Left ventricle myocardium inferior (tissue), 1 donor: Measurements from ENCODE around the gene RBMS1. TPM values are rescaled to one million over a fixed set of nuclear protein-coding genes. Genes with fewer than 3 reads are reported as not detected.

Source experiments
- DNase-seq: peaks from one replicate; pipeline ENCODE4 v3.0.0-alpha.2; 2020
- H3K27ac ChIP-seq: fragments of 200-600 bp; replicated peaks from 2 replicates; pipeline ENCODE4 v1.8.0; 2021
- H3K27me3 ChIP-seq: fragments of 200-600 bp; 2 replicates; pipeline ENCODE4 v1.8.0; 2021; ENCODE audit warnings: low read depth
- H3K36me3 ChIP-seq: fragments of 200-600 bp; 2 replicates; pipeline ENCODE4 v1.8.0; 2021
- H3K4me1 ChIP-seq: fragments of 200-600 bp; 2 replicates; pipeline ENCODE4 v1.8.0; 2021
- H3K4me3 ChIP-seq: fragments of 200-600 bp; 2 replicates; pipeline ENCODE4 v1.8.0; 2021; ENCODE audit warnings: mild to moderate bottlenecking, moderate library complexity
- H3K9me3 ChIP-seq: fragments of 200-600 bp; replicated peaks from 2 replicates; pipeline ENCODE4 v1.8.0; 2021
- CTCF ChIP-seq: fragments of 200-600 bp; IDR thresholded peaks from 2 replicates; pipeline ENCODE4 v1.8.0; 2021; ENCODE audit warnings: antibody characterized with exemption, mild to moderate bottlenecking, borderline replicate concordance
- intact Hi-C: fragments of 100-400 bp; cut with micrococcal nuclease; formaldehyde crosslinking; loops from one replicate; pipeline ENCODE4 v1.11.0; 2022
- long read RNA-seq: library from polyadenylated mRNA; unstranded; transcript quantifications from one replicate; pipeline ENCODE4 v2.0.0, GENCODE V29; 2021
- total RNA-seq: library from RNA; stranded (reverse); fragmentation: NEBNext Ultra II Directional; extraction: Animal tissue kit (Norgen Biotek cat#: 25700); gene quantifications from one replicate; pipeline ENCODE4 v1.2.1, GENCODE V29; 2021
- donor health status: DM: no; HTN: yes; CAD: no; lungs with severe emphysema.

RBMS1 gene, protein sequence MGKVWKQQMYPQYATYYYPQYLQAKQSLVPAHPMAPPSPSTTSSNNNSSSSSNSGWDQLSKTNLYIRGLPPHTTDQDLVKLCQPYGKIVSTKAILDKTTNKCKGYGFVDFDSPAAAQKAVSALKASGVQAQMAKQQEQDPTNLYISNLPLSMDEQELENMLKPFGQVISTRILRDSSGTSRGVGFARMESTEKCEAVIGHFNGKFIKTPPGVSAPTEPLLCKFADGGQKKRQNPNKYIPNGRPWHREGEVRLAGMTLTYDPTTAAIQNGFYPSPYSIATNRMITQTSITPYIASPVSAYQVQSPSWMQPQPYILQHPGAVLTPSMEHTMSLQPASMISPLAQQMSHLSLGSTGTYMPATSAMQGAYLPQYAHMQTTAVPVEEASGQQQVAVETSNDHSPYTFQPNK
- total RNA-seq = 56.2 TPM
- long read RNA-seq, full-length matches to known transcripts = 13 of 42 reads
- long read RNA-seq, partial matches to known transcripts = 1 of 42 reads
- long read RNA-seq, other reads (novel, unspliced or antisense) = 28 of 42 reads

DNA sequence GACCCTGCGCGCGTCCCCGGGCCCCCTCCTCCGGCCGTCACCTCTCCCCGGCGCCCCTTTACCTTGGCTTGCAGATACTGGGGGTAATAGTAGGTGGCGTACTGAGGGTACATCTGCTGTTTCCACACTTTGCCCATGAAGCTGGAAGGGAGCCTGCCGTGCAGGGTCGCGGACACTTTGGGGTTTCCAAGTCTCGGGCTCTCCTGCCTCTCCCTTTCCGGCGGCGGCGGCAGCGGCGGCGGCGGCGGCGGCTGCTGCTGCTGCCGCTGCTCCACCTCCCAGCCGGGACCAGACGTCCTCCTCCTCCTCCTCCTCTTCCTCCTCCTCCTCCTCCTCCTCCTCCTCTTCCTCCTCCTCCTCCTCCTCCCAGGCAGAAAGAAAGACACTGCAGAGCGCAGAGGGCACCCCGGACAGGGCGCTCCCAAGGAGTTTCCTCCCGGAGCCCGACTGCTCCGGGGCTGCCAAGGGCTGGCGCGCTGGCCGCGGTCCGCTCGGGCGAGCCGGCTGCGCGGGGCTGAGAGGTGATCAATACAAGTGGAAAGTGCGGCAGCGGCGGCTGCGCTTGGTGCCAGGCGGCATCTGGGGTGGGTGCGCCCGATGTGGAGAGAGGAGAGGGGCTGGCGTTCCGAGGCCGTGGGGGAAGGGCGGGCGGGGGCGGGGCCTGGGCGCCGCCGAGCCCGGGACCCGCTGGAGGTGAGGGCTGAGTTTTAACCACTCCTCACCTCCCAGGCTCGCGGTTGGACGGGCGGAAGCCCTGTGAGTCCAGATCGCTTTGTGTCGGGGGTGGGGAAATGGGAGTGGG, at the start of gene RBMS1:
TSS of gene RBMS1 (minus strand) at position 581 of the 802 bp plus-strand sequence. CDS start at position 137, 444 bp downstream.
- peak within 1 kb of the TSS; percentile 98 for H3K27ac ChIP-seq
- H3K27me3 ChIP-seq = no peaks in the 10 kb centered on the region
- H3K9me3 ChIP-seq = no peaks in the 10 kb centered on the region
- no peak for TF ChIP-seq CTCF
- DNase-seq = peak; percentile 66
- peaks cover 54% of the 10 kb centered on the region for H3K4me1 ChIP-seq
- intact Hi-C loops = loop anchor here (10.0 kb wide), 1 partner anchor 169 kb away; no protein-coding TSS in a partner anchor
- H3K36me3 ChIP-seq = no peaks in the 10 kb centered on the region
- peak within 1 kb of the TSS; percentile 95 for H3K4me3 ChIP-seq

GRCh38 chr2:160541745-160542144, 48.1 kb upstream of the RBMS1 start:
- Histone ChIP-seq H3K4me1 (peaks cover 14% of the 10 kb centered on the region), H3K27ac (no peak overlapping the region), H3K36me3 (no peaks in the 10 kb centered on the region), H3K27me3 (no peaks in the 10 kb centered on the region), H3K4me3 (no peak overlapping the region), H3K9me3 (no peaks in the 10 kb centered on the region)
- intact Hi-C loops = no loop called here
- TF ChIP-seq CTCF = no peak
- no peak for DNase-seq

GRCh38 chr2:160538559-160539355, 45.1 kb upstream of the RBMS1 start:
- peak; percentile 43 for DNase-seq
- Histone ChIP-seq H3K4me1 (peaks cover 26% of the 10 kb centered on the region), H3K27me3 (no peaks in the 10 kb centered on the region), H3K9me3 (no peaks in the 10 kb centered on the region), H3K27ac (peak overlapping the region; percentile 80), H3K4me3 (no peak overlapping the region), H3K36me3 (no peaks in the 10 kb centered on the region)
- no peak for TF ChIP-seq CTCF
- intact Hi-C loops = no loop called here

DNA sequence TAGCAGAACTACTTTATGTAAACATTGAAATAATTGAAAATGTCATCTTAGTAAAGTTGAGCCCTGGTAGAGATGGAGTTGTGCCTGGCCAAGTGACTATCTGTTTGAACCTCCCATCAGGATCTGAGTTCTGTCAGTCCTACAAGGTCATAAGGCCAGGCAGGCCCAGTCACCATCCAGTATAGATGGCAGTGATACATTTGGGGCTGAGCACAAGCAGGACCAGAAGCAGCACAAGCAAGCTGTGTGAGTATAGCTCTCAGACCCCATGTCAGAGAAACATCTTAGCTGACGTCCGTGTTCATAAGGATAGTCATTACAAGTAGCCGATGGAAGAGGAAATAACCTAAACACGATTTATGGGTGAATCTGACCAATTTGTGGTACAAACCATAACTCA, 44.5 kb upstream of the RBMS1 start:
- H3K27me3 ChIP-seq = no peaks in the 10 kb centered on the region
- TF ChIP-seq CTCF = no peak
- no peaks in the 10 kb centered on the region for H3K9me3 ChIP-seq
- DNase-seq = no peak
- peak overlapping the region; percentile 80 for H3K27ac ChIP-seq
- peaks cover 33% of the 10 kb centered on the region for H3K4me1 ChIP-seq
- no peaks in the 10 kb centered on the region for H3K36me3 ChIP-seq
- H3K4me3 ChIP-seq = no peak overlapping the region
- intact Hi-C loops = no loop called here

GRCh38 chr2:160534996-160535395, 41.4 kb upstream of the RBMS1 start:
- Histone ChIP-seq H3K9me3 (no peaks in the 10 kb centered on the region), H3K4me3 (no peak overlapping the region), H3K36me3 (no peaks in the 10 kb centered on the region), H3K4me1 (peaks cover 33% of the 10 kb centered on the region), H3K27me3 (no peaks in the 10 kb centered on the region), H3K27ac (no peak overlapping the region)
- TF ChIP-seq CTCF = no peak
- intact Hi-C loops = no loop called here
- no peak for DNase-seq
